Gastrocnemius medialis (tissue), 4 donors: ENCODE data around the gene AP4E1.

Experiments used
- CTCF ChIP-seq, 5 experiments: fragments of 450-650 bp in 3 of 5; fragments of 200-600 bp in 2 of 5; sonication (generic) in 2 of 5; IDR thresholded peaks in 4 of 5; conservative IDR thresholded peaks in 1 of 5; 1 replicate in 4 of 5; 2 replicates in 1 of 5; pipeline ENCODE4 v1.5.1; 2016 to 2019; ENCODE audit warnings: antibody characterized with exemption in 5 of 5, mild to moderate bottlenecking in 3 of 5, moderate library complexity in 3 of 5
- POLR2A ChIP-seq, 2 donors: fragments of 450-650 bp; IDR thresholded peaks; one replicate each; pipeline ENCODE4 v1.6.1; 2017; ENCODE audit warnings: antibody characterized with exemption in 2 of 2, mild to moderate bottlenecking in 2 of 2, moderate library complexity in 2 of 2

- no peak for TF ChIP-seq CTCF (IDR thresholded peaks at IDR 0.05 in 4 of 5, conservative IDR thresholded peaks at IDR 0.05 in 1 of 5)
- TF ChIP-seq POLR2A (IDR thresholded peaks at IDR 0.05), result no peak
These were observed 88.2 kb downstream of the AP4E1 start for GRCh38 chr15:50996641-50997040.
